Measurements from ENCODE around the gene SNX14. TPM values are rescaled to one million over a fixed set of nuclear protein-coding genes. Genes with fewer than 3 reads are reported as not detected.

Gene SNX14
- total and polyA plus RNA-seq, 2 of the 13 experiments (the other 11 are each of a cell fraction or from before 2014, with no cell fraction given) = 83.5 to 112 TPM

DNA sequence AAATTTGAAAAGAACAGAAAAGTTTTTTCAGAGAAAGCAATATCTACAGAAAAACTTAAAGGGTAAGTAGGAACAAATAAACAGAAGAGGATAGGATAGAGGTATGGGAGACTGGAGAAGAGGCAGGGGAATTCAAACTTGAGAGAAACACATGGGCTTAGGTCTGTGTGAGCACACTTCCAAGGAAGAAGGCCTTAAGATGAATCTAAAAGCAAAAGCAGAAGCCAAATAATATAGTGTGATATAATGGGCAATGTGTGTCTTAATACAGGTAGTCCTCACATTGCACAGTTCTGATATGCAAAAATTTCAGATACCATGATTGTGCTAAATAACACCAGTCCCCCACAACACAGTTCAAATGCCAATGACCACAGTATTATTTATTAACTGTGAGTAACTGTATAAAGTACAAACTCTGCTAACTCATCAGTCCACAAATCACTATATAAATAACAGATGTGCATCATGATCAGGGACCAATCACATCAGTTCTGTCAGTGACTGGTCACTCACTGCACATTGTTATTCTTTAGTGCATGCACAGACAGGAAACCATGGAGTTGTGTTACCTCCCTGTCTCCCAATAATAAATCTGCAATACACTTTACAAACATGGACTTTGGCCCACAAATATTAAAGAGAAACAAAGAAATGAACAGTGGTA is 18.6 kb downstream of the SNX14 start:
- Histone ChIP-seq H3K79me2 (ENCODE audit: insufficient read depth, low read length) (peaks cover 60% of the 10 kb centered on the region), H3K9me3 (ENCODE audit: low read length) (no peaks in the 10 kb centered on the region), H3K9ac (ENCODE audit: insufficient read depth, low read depth, low read length) (no peak overlapping the region), H3K4me1 (ENCODE audit: insufficient read depth, low read length) (peaks cover 35% of the 10 kb centered on the region), H3K4me2 (ENCODE audit: low read depth, low read length) (no peak overlapping the region), H3K4me3 (replicated peaks in 1 of 3; ENCODE audit: insufficient read depth in 1 of 3, low read depth in 2 of 3, low read length in 3 of 3) (no peak overlapping the region), H4K20me1 (ENCODE audit: insufficient read depth, low read length) (peaks cover 9% of the 10 kb centered on the region), H3K36me3 (replicated peaks in 1 of 2; ENCODE audit: control insufficient read depth in 1 of 2, insufficient read depth in 2 of 2, low read length in 2 of 2) (peaks cover 0 to 17% of the 10 kb centered on the region in 2 experiments; a peak in 3 of 5 replicates), H3K27me3 (ENCODE audit: control insufficient read depth in 1 of 2, insufficient read depth in 2 of 2, low read length in 2 of 2) (no peaks in the 10 kb centered on the region), H2AFZ (ENCODE audit: low read length) (no peak overlapping the region), H3K27ac (ENCODE audit: extremely low read length, insufficient read depth, low read length) (no peak overlapping the region)
- ATAC-seq (peak; percentile 83), FAIRE-seq (no peak), DNase-seq (ENCODE audit: low spot score) (peak; percentile 52)
- POLR2A ChIA-PET = no interaction called here
- TF ChIP-seq, protein P1, sequence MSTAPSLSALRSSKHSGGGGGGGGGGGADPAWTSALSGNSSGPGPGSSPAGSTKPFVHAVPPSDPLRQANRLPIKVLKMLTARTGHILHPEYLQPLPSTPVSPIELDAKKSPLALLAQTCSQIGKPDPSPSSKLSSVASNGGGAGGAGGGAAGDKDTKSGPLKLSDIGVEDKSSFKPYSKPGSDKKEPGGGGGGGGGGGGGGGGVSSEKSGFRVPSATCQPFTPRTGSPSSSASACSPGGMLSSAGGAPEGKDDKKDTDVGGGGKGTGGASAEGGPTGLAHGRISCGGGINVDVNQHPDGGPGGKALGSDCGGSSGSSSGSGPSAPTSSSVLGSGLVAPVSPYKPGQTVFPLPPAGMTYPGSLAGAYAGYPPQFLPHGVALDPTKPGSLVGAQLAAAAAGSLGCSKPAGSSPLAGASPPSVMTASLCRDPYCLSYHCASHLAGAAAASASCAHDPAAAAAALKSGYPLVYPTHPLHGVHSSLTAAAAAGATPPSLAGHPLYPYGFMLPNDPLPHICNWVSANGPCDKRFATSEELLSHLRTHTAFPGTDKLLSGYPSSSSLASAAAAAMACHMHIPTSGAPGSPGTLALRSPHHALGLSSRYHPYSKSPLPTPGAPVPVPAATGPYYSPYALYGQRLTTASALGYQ (CRISPR knock-in tag; IDR thresholded peaks at IDR 0.05) = no peak
- TF ChIP-seq MTF2 (CRISPR knock-in tag; IDR thresholded peaks at IDR 0.05; ENCODE audit: borderline replicate concordance) = no peak
- TF ChIP-seq, protein P2, sequence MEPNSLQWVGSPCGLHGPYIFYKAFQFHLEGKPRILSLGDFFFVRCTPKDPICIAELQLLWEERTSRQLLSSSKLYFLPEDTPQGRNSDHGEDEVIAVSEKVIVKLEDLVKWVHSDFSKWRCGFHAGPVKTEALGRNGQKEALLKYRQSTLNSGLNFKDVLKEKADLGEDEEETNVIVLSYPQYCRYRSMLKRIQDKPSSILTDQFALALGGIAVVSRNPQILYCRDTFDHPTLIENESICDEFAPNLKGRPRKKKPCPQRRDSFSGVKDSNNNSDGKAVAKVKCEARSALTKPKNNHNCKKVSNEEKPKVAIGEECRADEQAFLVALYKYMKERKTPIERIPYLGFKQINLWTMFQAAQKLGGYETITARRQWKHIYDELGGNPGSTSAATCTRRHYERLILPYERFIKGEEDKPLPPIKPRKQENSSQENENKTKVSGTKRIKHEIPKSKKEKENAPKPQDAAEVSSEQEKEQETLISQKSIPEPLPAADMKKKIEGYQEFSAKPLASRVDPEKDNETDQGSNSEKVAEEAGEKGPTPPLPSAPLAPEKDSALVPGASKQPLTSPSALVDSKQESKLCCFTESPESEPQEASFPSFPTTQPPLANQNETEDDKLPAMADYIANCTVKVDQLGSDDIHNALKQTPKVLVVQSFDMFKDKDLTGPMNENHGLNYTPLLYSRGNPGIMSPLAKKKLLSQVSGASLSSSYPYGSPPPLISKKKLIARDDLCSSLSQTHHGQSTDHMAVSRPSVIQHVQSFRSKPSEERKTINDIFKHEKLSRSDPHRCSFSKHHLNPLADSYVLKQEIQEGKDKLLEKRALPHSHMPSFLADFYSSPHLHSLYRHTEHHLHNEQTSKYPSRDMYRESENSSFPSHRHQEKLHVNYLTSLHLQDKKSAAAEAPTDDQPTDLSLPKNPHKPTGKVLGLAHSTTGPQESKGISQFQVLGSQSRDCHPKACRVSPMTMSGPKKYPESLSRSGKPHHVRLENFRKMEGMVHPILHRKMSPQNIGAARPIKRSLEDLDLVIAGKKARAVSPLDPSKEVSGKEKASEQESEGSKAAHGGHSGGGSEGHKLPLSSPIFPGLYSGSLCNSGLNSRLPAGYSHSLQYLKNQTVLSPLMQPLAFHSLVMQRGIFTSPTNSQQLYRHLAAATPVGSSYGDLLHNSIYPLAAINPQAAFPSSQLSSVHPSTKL (CRISPR knock-in tag; IDR thresholded peaks at IDR 0.05) = 0 out of 2 replicates have a peak, but pooled peaks have one; percentile 11
- TF ChIP-seq, protein P3, sequence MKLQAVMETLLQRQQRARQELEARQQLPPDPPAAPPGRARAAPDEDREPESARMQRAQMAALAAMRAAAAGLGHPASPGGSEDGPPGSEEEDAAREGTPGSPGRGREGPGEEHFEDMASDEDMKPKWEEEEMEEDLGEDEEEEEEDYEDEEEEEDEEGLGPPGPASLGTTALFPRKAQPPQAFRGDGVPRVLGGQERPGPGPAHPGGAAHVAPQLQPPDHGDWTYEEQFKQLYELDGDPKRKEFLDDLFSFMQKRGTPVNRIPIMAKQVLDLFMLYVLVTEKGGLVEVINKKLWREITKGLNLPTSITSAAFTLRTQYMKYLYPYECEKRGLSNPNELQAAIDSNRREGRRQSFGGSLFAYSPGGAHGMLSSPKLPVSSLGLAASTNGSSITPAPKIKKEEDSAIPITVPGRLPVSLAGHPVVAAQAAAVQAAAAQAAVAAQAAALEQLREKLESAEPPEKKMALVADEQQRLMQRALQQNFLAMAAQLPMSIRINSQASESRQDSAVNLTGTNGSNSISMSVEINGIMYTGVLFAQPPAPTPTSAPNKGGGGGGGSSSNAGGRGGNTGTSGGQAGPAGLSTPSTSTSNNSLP (IDR thresholded peaks at IDR 0.05; ENCODE audit: low read depth, low read length) = 0 out of 2 replicates have a peak, but pooled peaks have one; percentile 32
- TF ChIP-seq, protein P4, sequence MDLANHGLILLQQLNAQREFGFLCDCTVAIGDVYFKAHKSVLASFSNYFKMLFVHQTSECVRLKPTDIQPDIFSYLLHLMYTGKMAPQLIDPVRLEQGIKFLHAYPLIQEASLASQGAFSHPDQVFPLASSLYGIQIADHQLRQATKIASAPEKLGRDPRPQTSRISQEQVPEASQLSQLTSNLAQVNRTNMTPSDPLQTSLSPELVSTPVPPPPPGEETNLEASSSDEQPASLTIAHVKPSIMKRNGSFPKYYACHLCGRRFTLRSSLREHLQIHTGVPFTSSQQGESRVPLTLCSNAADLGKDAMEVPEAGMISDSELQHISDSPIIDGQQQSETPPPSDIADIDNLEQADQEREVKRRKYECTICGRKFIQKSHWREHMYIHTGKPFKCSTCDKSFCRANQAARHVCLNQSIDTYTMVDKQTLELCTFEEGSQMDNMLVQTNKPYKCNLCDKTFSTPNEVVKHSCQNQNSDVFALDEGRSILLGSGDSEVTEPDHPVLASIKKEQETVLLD (CRISPR knock-in tag; IDR thresholded peaks at IDR 0.05; ENCODE audit: low read depth) = no peak
- in situ Hi-C loops (cut with HindIII; ENCODE audit: extremely low pct_ligation_motif_present, low pct_unique_long_range_greater_than_20kb) = no loop called here
- intact Hi-C loops (cut with micrococcal nuclease; ENCODE audit: unreplicated experiment) = no loop called here
- BruUV-seq (replicated peaks) = no TSS peak
- CTCF ChIA-PET (ENCODE audit: low intra/inter-chr PET ratio, low total read pairs) = no interaction called here

Data from HepG2 (cell line).